HepG2 (cell line): Measurements from ENCODE around the gene ID4. TPM values are rescaled to one million over a fixed set of nuclear protein-coding genes. Genes with fewer than 3 reads are reported as not detected.

Source experiments
- ATAC-seq: fragments of 200-7000 bp; cut with Tn5 transposase; 3 replicates; pipeline ENCODE4 v1.9.1; 2020; ENCODE audit warnings: mild to moderate bottlenecking, moderate library complexity
- BruUV-seq: library from RNA; stranded (reverse); fragments of 400-500 nt; replicated peaks from 2 replicates; lab custom pipeline; 2021; lab: Mats Ljungman, UMichigan
- CTCF ChIA-PET: fragments of 300-600 bp; formaldehyde crosslinking; extraction: SDS; loops from one replicate; lab custom pipeline; 2021; ENCODE audit warnings: low total read pairs, inconsistent platforms, low intra/inter-chr PET ratio; lab: Yijun Ruan, JAX
- POLR2A ChIA-PET: fragments of 350-600 bp; sonication (Branson Sonifier 250); formaldehyde crosslinking; loops from one replicate; lab custom pipeline; 2020; ENCODE audit warnings: antibody characterized with exemption, inconsistent platforms; lab: Yijun Ruan, JAX
- DNase-seq: peaks from one replicate; pipeline ENCODE4 v3.0.0-alpha.2; 2015; ENCODE audit warnings: low spot score
- FAIRE-seq: peaks from 3 replicates; lab custom pipeline; 2011; peaks lifted over from hg19 to GRCh38; lab: Jason Lieb, UNC
- H2AFZ ChIP-seq: one replicate; pipeline ENCODE4 v1.6.1; 2011; ENCODE audit warnings: low read length, inconsistent platforms
- H3K27ac ChIP-seq: fragments of 300-600 bp; 3 replicates; pipeline ENCODE4 v1.8.0; 2011; ENCODE audit warnings: mixed run types, mild to moderate bottlenecking, mixed read lengths, low read length, inconsistent platforms; ENCODE audit not compliant: insufficient read depth; ENCODE audit errors: extremely low read length
- H3K27me3 ChIP-seq, 2 experiments: fragments of 200-600 bp in 1 of 2; 2 replicates in 1 of 2; 3 replicates in 1 of 2; pipeline versions ENCODE4 v1.6.0 to v1.8.0; 2011; ENCODE audit warnings: low read length in 2 of 2, mild to moderate bottlenecking in 2 of 2, moderate library complexity in 2 of 2, inconsistent platforms in 1 of 2; ENCODE audit not compliant: insufficient read depth in 2 of 2, control insufficient read depth in 1 of 2
- H3K36me3 ChIP-seq, 2 experiments: fragments of 200-600 bp in 1 of 2; replicated peaks in 1 of 2; 2 replicates in 1 of 2; 3 replicates in 1 of 2; pipeline versions ENCODE4 v1.5.1 to v1.8.0; 2011; ENCODE audit warnings: low read length in 2 of 2, inconsistent platforms in 1 of 2; ENCODE audit not compliant: insufficient read depth in 2 of 2, control insufficient read depth in 1 of 2
- H3K4me1 ChIP-seq: 2 replicates; pipeline ENCODE4 v1.5.1; 2012; ENCODE audit warnings: low read length, inconsistent platforms; ENCODE audit not compliant: insufficient read depth
- H3K4me2 ChIP-seq: 2 replicates; pipeline ENCODE4 v1.6.0; 2011; ENCODE audit warnings: low read depth, low read length, inconsistent platforms
- H3K4me3 ChIP-seq, 3 experiments: fragments of 200-600 bp in 1 of 3; sonication (generic), shearing (Covaris generic) in 1 of 3; replicated peaks in 1 of 3; 2 replicates each; pipeline ENCODE4 v1.5.1; 2011 to 2016; ENCODE audit warnings: low read length in 3 of 3, inconsistent platforms in 2 of 3, low read depth in 2 of 3, mild to moderate bottlenecking in 2 of 3, control low read depth in 1 of 3, mixed read lengths in 1 of 3; ENCODE audit not compliant: insufficient read depth in 1 of 3
- H3K79me2 ChIP-seq: one replicate; pipeline ENCODE4 v1.6.1; 2011; ENCODE audit warnings: low read length, inconsistent platforms; ENCODE audit not compliant: insufficient read depth
- H3K9ac ChIP-seq: 2 replicates; pipeline ENCODE4 v1.6.0; 2011; ENCODE audit warnings: mild to moderate bottlenecking, low read depth, low read length, inconsistent platforms; ENCODE audit not compliant: insufficient read depth
- H3K9me3 ChIP-seq: 2 replicates; pipeline ENCODE4 v1.5.1; 2012; ENCODE audit warnings: mild to moderate bottlenecking, low read length
- H4K20me1 ChIP-seq: 2 replicates; pipeline ENCODE4 v1.6.0; 2011; ENCODE audit warnings: inconsistent platforms, mild to moderate bottlenecking, low read length, moderate library complexity; ENCODE audit not compliant: insufficient read depth
- DNMT3B ChIP-seq: conservative IDR thresholded peaks from 2 replicates; pipeline ENCODE4 v1.6.1; 2016; ENCODE audit warnings: missing biosample characterization, control low read depth
- ETS1 ChIP-seq: sonication (generic); formaldehyde crosslinking; IDR thresholded peaks from 2 replicates; pipeline ENCODE4 v1.4.0; 2020; ENCODE audit warnings: missing genetic modification reagents
- FOSL2 ChIP-seq: sonication (generic); formaldehyde crosslinking; IDR thresholded peaks from 2 replicates; pipeline ENCODE4 v1.4.0; 2020; ENCODE audit warnings: missing genetic modification reagents
- FOXO4 ChIP-seq: sonication (generic); formaldehyde crosslinking; conservative IDR thresholded peaks from 2 replicates; pipeline ENCODE4 v1.8.1; 2023; ENCODE audit warnings: missing genetic modification reagents
- FOXP4 ChIP-seq: sonication (generic); formaldehyde crosslinking; IDR thresholded peaks from 2 replicates; pipeline ENCODE4 v1.4.0; 2020; ENCODE audit warnings: missing genetic modification reagents
- ISL2 ChIP-seq: sonication (generic); formaldehyde crosslinking; IDR thresholded peaks from 2 replicates; pipeline ENCODE4 v1.5.0; 2020; ENCODE audit warnings: missing genetic modification reagents
- KDM4B ChIP-seq: sonication (generic); formaldehyde crosslinking; IDR thresholded peaks from 2 replicates; pipeline ENCODE4 v1.4.0; 2020; ENCODE audit warnings: missing genetic modification reagents
- NCOA2 ChIP-seq: sonication (generic); formaldehyde crosslinking; IDR thresholded peaks from 2 replicates; pipeline ENCODE4 v1.8.0; 2022; ENCODE audit warnings: inconsistent platforms
- RXRB ChIP-seq: IDR thresholded peaks from 2 replicates; pipeline ENCODE4 v1.6.1; 2016; ENCODE audit warnings: borderline replicate concordance, missing genetic modification reagents, missing compliant biosample characterization
- ZNF234 ChIP-seq: sonication (generic); formaldehyde crosslinking; conservative IDR thresholded peaks from 2 replicates; pipeline ENCODE4 v1.5.1; 2020; ENCODE audit warnings: mild to moderate bottlenecking, missing genetic modification reagents
- ZNF746 ChIP-seq: sonication (generic); formaldehyde crosslinking; IDR thresholded peaks from 2 replicates; pipeline ENCODE4 v1.8.0; 2022; ENCODE audit warnings: mild to moderate bottlenecking, missing genetic modification reagents
- ZNF766 ChIP-seq: sonication (generic); formaldehyde crosslinking; IDR thresholded peaks from 2 replicates; pipeline ENCODE4 v1.5.0; 2020; ENCODE audit warnings: missing genetic modification reagents, borderline replicate concordance
- WGBS: methylation state at CpG from one replicate; pipeline ENCODE4 v1.1.6; 2017; ENCODE audit warnings: low lambda C conversion rate; 5-methylcytosine and 5-hydroxymethylcytosine counted together
- in situ Hi-C: cut with HindIII; loops from 2 replicates; pipeline ENCODE4 v1.10.0; 2017; ENCODE audit warnings: low pct_unique_long_range_greater_than_20kb; ENCODE audit not compliant: extremely low pct_ligation_motif_present
- intact Hi-C: fragments of 100-400 bp; cut with micrococcal nuclease; formaldehyde crosslinking; loops from one replicate; pipeline ENCODE4 v1.10.0; 2022; ENCODE audit not compliant: unreplicated experiment
- polyA plus RNA-seq, 8 experiments: library from polyadenylated mRNA; depleted of rRNA in 3 of 8; stranded (reverse) in 7 of 8; unstranded in 1 of 8; fragments of >200 nt; fragmentation: Illumina TruSeq in 4 of 8; extraction: Trizol in 4 of 8; gene quantifications; 2 replicates each; pipeline versions ENCODE4 v1.2.1 to v1.2.3, GENCODE V29; 2011 to 2016; ENCODE audit warnings: low read depth in 4 of 8, missing spikeins in 1 of 8, mixed read lengths in 1 of 8; ENCODE audit not compliant: insufficient read depth in 1 of 8
- total RNA-seq, 5 experiments: library from RNA; depleted of rRNA; stranded (reverse); fragments of >200 nt; fragmentation: Illumina TruSeq; extraction: Trizol; gene quantifications; 2 replicates each; pipeline ENCODE4 v1.2.3, GENCODE V29; 2016; ENCODE audit warnings: low read depth in 1 of 5
- TF ChIP-seq, protein P1 (sequence below): sonication (generic); formaldehyde crosslinking; IDR thresholded peaks from 2 replicates; pipeline ENCODE4 v1.4.0; 2020; ENCODE audit warnings: mild to moderate bottlenecking, missing genetic modification reagents
- TF ChIP-seq, protein P2 (sequence below): sonication (generic); formaldehyde crosslinking; IDR thresholded peaks from 2 replicates; pipeline ENCODE4 v1.5.1; 2020; ENCODE audit warnings: mild to moderate bottlenecking, moderate library complexity, missing genetic modification reagents
- TF ChIP-seq, protein P3 (sequence below): sonication (generic); formaldehyde crosslinking; IDR thresholded peaks from 2 replicates; pipeline ENCODE4 v1.4.0; 2020; ENCODE audit warnings: missing genetic modification reagents; ENCODE audit errors: not compliant biosample characterization

The ID4 gene
- total and polyA plus RNA-seq, 2 of the 13 experiments (the other 11 are each of a cell fraction or from before 2014, with no cell fraction given): 0.20 to 0.44 TPM

- H2AFZ ChIP-seq: peak overlapping the region; percentile 60
- intact Hi-C loops (loop anchor here (1.0 kb wide), 2 partner anchors 28 to 41 kb away; no protein-coding TSS in a partner anchor), in situ Hi-C loops (no loop called here)
- FAIRE-seq (peak; percentile 83), DNase-seq (peak; percentile 96), ATAC-seq (peak; percentile 92)
- peak overlapping the region; percentile 45 for H3K27ac ChIP-seq
- WGBS: 2% methylated on average over 11 of the region's 11 CpGs
- H3K27me3 ChIP-seq: no peaks in the 10 kb centered on the region
- no peaks in the 10 kb centered on the region for H3K36me3 ChIP-seq
- H3K9ac ChIP-seq: peak overlapping the region; percentile 42
- BruUV-seq: no TSS peak
- peak overlapping the region; percentile 78 for H3K4me2 ChIP-seq
- peak overlapping the region; percentile 33 to 59 (median 55) for H3K4me3 ChIP-seq
- ChIA-PET POLR2A (no interaction called here), CTCF (interaction anchor here (2.5 kb wide), 1 partner anchor 40 kb away, joined by 15 read pairs; no protein-coding TSS in a partner anchor)
- H4K20me1 ChIP-seq: no peaks in the 10 kb centered on the region
- H3K4me1 ChIP-seq: peaks cover 26% of the 10 kb centered on the region
- no peaks in the 10 kb centered on the region for H3K9me3 ChIP-seq
- H3K79me2 ChIP-seq: no peaks in the 10 kb centered on the region
- TF ChIP-seq ZNF766 (CRISPR knock-in tag) (peak; percentile 74; the same call in 1 of the 2 replicates), ETS1 (no peak), DNMT3B (CRISPR knock-in tag) (0 out of 2 replicates have a peak, but pooled peaks have one; percentile 56), FOXO4 (0 out of 2 replicates have a peak, but pooled peaks have one; percentile 55), ZNF234 (CRISPR knock-in tag) (no peak), FOSL2 (0 out of 2 replicates have a peak, but pooled peaks have one; percentile 33), RXRB (CRISPR knock-in tag) (peak; percentile 31; the same call in 1 of the 2 replicates), NCOA2 (CRISPR knock-in tag) (peak; percentile 79), ISL2 (CRISPR knock-in tag) (peak; percentile 50), FOXP4 (CRISPR knock-in tag) (peak; percentile 84), KDM4B (CRISPR knock-in tag) (no peak), ZNF746 (CRISPR knock-in tag) (no peak)
- TF ChIP-seq, protein P1, sequence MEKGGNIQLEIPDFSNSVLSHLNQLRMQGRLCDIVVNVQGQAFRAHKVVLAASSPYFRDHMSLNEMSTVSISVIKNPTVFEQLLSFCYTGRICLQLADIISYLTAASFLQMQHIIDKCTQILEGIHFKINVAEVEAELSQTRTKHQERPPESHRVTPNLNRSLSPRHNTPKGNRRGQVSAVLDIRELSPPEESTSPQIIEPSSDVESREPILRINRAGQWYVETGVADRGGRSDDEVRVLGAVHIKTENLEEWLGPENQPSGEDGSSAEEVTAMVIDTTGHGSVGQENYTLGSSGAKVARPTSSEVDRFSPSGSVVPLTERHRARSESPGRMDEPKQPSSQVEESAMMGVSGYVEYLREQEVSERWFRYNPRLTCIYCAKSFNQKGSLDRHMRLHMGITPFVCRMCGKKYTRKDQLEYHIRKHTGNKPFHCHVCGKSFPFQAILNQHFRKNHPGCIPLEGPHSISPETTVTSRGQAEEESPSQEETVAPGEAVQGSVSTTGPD (CRISPR knock-in tag): no peak
- TF ChIP-seq, protein P2, sequence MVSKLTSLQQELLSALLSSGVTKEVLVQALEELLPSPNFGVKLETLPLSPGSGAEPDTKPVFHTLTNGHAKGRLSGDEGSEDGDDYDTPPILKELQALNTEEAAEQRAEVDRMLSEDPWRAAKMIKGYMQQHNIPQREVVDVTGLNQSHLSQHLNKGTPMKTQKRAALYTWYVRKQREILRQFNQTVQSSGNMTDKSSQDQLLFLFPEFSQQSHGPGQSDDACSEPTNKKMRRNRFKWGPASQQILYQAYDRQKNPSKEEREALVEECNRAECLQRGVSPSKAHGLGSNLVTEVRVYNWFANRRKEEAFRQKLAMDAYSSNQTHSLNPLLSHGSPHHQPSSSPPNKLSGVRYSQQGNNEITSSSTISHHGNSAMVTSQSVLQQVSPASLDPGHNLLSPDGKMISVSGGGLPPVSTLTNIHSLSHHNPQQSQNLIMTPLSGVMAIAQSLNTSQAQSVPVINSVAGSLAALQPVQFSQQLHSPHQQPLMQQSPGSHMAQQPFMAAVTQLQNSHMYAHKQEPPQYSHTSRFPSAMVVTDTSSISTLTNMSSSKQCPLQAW (CRISPR knock-in tag): peak; percentile 73
- TF ChIP-seq, protein P3, sequence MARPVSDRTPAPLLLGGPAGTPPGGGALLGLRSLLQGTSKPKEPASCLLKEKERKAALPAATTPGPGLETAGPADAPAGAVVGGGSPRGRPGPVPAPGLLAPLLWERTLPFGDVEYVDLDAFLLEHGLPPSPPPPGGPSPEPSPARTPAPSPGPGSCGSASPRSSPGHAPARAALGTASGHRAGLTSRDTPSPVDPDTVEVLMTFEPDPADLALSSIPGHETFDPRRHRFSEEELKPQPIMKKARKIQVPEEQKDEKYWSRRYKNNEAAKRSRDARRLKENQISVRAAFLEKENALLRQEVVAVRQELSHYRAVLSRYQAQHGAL (CRISPR knock-in tag): no peak
Measured at GRCh38 chr6:19811397-19812079, 25.6 kb upstream of the ID4 start.
